DND-41 (cell line): Measurements from ENCODE around the gene PCSK9.
"Not testable (repeated sequence)": the region's sequence is repeated elsewhere in the genome, so short reads cannot be mapped to it uniquely, and the experiment has no call there.

ENCODE experiments used
- ATAC-seq: fragments of 200-7000 bp; cut with Tn5 transposase; 3 replicates; pipeline ENCODE4 v1.9.1; 2021; ENCODE audit warnings: low read depth; ENCODE audit not compliant: insufficient read depth
- DNase-seq: peaks from one replicate; pipeline ENCODE4 v3.0.0-alpha.2; 2020
- H2AFZ ChIP-seq: 2 replicates; pipeline ENCODE4 v1.6.0; 2012; ENCODE audit warnings: low read depth, low read length
- H3K27ac ChIP-seq: 2 replicates; pipeline ENCODE4 v1.5.1; 2012; ENCODE audit warnings: low read length, inconsistent platforms
- H3K27me3 ChIP-seq: fragments of 200-600 bp; sonication (generic); 2 replicates; pipeline ENCODE4 v1.6.0; 2012; ENCODE audit warnings: low read length, mild to moderate bottlenecking, inconsistent platforms; ENCODE audit not compliant: insufficient read depth, poor library complexity
- H3K36me3 ChIP-seq: 2 replicates; pipeline ENCODE4 v1.5.1; 2012; ENCODE audit warnings: low read length, inconsistent platforms; ENCODE audit not compliant: insufficient read depth
- H3K4me1 ChIP-seq: 2 replicates; pipeline ENCODE4 v1.5.1; 2012; ENCODE audit warnings: mild to moderate bottlenecking, low read length; ENCODE audit not compliant: insufficient read depth
- H3K4me2 ChIP-seq: 2 replicates; pipeline ENCODE4 v1.6.0; 2012; ENCODE audit warnings: mild to moderate bottlenecking, moderate library complexity, low read length, inconsistent platforms; ENCODE audit not compliant: insufficient read depth
- H3K4me3 ChIP-seq, 2 experiments: fragments of 200-600 bp in 1 of 2; shearing (Covaris generic) in 1 of 2; 2 replicates each; pipeline ENCODE4 v1.5.1; 2012 to 2016; ENCODE audit warnings: inconsistent platforms in 2 of 2, low read length in 2 of 2, mild to moderate bottlenecking in 2 of 2, low read depth in 1 of 2, moderate library complexity in 1 of 2
- H3K79me2 ChIP-seq: 2 replicates; pipeline ENCODE4 v1.6.0; 2012; ENCODE audit warnings: low read length, inconsistent platforms; ENCODE audit not compliant: insufficient read depth
- H3K9ac ChIP-seq: 2 replicates; pipeline ENCODE4 v1.6.0; 2012; ENCODE audit warnings: low read depth, mild to moderate bottlenecking, inconsistent platforms, low read length, moderate library complexity
- H3K9me3 ChIP-seq: 2 replicates; pipeline ENCODE4 v1.5.1; 2012; ENCODE audit warnings: low read length, moderate library complexity, mild to moderate bottlenecking, inconsistent platforms; ENCODE audit not compliant: insufficient read depth, severe bottlenecking
- H4K20me1 ChIP-seq: 2 replicates; pipeline ENCODE4 v1.6.0; 2012; ENCODE audit warnings: low read length; ENCODE audit not compliant: insufficient read depth
- CTCF ChIP-seq: IDR thresholded peaks from 2 replicates; pipeline ENCODE4 v1.5.1; 2012; ENCODE audit warnings: borderline replicate concordance, low read length, moderate library complexity, mild to moderate bottlenecking; ENCODE audit not compliant: poor library complexity, severe bottlenecking; ENCODE audit errors: extremely low read depth
- EZH2 ChIP-seq: IDR thresholded peaks from 3 replicates; pipeline ENCODE4 v1.6.1; 2012; ENCODE audit warnings: borderline replicate concordance, low read depth, mild to moderate bottlenecking, moderate library complexity, low read length, inconsistent platforms; ENCODE audit not compliant: severe bottlenecking

PCSK9 gene

GRCh38 chr1:55021942-55022546 lies 17.3 kb upstream of the PCSK9 start:
- no peak overlapping the region for H3K9ac ChIP-seq

GRCh38 chr1:55024163-55024562 lies 15.2 kb upstream of the PCSK9 start:
- not testable (repeated sequence) for H3K27me3 ChIP-seq, H4K20me1 ChIP-seq, H2AFZ ChIP-seq, H3K4me3 ChIP-seq, H3K9me3 ChIP-seq, H3K27ac ChIP-seq, DNase-seq, H3K9ac ChIP-seq, H3K4me2 ChIP-seq, ATAC-seq, H3K36me3 ChIP-seq, H3K4me1 ChIP-seq, H3K79me2 ChIP-seq

More at GRCh38 chr1:55021942-55022546, 17.3 kb upstream of the PCSK9 start:
- Histone ChIP-seq H3K36me3 (no peaks in the 10 kb centered on the region), H3K27me3 (no peaks in the 10 kb centered on the region), H2AFZ (no peak overlapping the region), H3K27ac (no peak overlapping the region), H3K4me1 (no peaks in the 10 kb centered on the region), H3K4me3 (no peak overlapping the region), H3K9me3 (no peaks in the 10 kb centered on the region), H4K20me1 (no peaks in the 10 kb centered on the region), H3K79me2 (no peaks in the 10 kb centered on the region), H3K4me2 (no peak overlapping the region)
- DNase-seq (peak; percentile 72), ATAC-seq (peak; percentile 99)
- TF ChIP-seq EZH2 (no peak), CTCF (peak; percentile 90)

GRCh38 chr1:55026682-55027081 lies 12.7 kb upstream of the PCSK9 start:
- H3K4me1 ChIP-seq, H3K36me3 ChIP-seq, H3K79me2 ChIP-seq, ATAC-seq, DNase-seq, H3K27ac ChIP-seq, H2AFZ ChIP-seq, H3K9me3 ChIP-seq, H3K4me2 ChIP-seq, H3K4me3 ChIP-seq, H3K9ac ChIP-seq, H3K27me3 ChIP-seq, H4K20me1 ChIP-seq: not testable (repeated sequence)

- H4K20me1 ChIP-seq, ATAC-seq, H3K36me3 ChIP-seq, H3K9me3 ChIP-seq, H2AFZ ChIP-seq, H3K79me2 ChIP-seq, H3K27ac ChIP-seq, DNase-seq, H3K4me1 ChIP-seq, H3K4me3 ChIP-seq, H3K9ac ChIP-seq, H3K4me2 ChIP-seq: not testable (repeated sequence)
- H3K27me3 ChIP-seq = peaks cover 24% of the 10 kb centered on the region
Measured at GRCh38 chr1:55031098-55031497, 8.2 kb upstream of the PCSK9 start.

- TF ChIP-seq EZH2 (no peak), CTCF (no peak)
- no peak overlapping the region for H3K4me3 ChIP-seq
- H4K20me1 ChIP-seq = no peaks in the 10 kb centered on the region
- ATAC-seq (no peak), DNase-seq (no peak)
- H3K9me3 ChIP-seq = no peaks in the 10 kb centered on the region
- no peak overlapping the region for H3K9ac ChIP-seq
- no peak overlapping the region for H2AFZ ChIP-seq
- no peaks in the 10 kb centered on the region for H3K4me1 ChIP-seq
- H3K27ac ChIP-seq = no peak overlapping the region
- peaks cover 34% of the 10 kb centered on the region for H3K27me3 ChIP-seq
- H3K4me2 ChIP-seq = no peak overlapping the region
- H3K36me3 ChIP-seq = no peaks in the 10 kb centered on the region
- H3K79me2 ChIP-seq = no peaks in the 10 kb centered on the region
Measured at GRCh38 chr1:55033265-55033614, 6.1 kb upstream of the PCSK9 start.
